Melanocyte of skin (primary cell): ENCODE measurements around the gene SLC9A8. TPM values are rescaled to one million over a fixed set of nuclear protein-coding genes. Genes with fewer than 3 reads are reported as not detected.

Experiments
- small RNA-seq, 2 donors: library from RNA; depleted of rRNA; stranded (forward); fragments of <200 nt; gene quantifications; one replicate each; pipeline ENCODE3, GENCODE V24; 2012
- total RNA-seq, 2 donors: library from RNA; depleted of rRNA; stranded (reverse); fragments of >200 nt; gene quantifications; 2 replicates each; pipeline ENCODE4 v1.2.3, GENCODE V29; 2012

Gene SLC9A8, protein sequence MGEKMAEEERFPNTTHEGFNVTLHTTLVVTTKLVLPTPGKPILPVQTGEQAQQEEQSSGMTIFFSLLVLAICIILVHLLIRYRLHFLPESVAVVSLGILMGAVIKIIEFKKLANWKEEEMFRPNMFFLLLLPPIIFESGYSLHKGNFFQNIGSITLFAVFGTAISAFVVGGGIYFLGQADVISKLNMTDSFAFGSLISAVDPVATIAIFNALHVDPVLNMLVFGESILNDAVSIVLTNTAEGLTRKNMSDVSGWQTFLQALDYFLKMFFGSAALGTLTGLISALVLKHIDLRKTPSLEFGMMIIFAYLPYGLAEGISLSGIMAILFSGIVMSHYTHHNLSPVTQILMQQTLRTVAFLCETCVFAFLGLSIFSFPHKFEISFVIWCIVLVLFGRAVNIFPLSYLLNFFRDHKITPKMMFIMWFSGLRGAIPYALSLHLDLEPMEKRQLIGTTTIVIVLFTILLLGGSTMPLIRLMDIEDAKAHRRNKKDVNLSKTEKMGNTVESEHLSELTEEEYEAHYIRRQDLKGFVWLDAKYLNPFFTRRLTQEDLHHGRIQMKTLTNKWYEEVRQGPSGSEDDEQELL
- 10 to 100 TPM in 1 of 2 donors, 1 to 10 TPM in 1; 9.0 to 12.4 TPM for total RNA-seq

DNA sequence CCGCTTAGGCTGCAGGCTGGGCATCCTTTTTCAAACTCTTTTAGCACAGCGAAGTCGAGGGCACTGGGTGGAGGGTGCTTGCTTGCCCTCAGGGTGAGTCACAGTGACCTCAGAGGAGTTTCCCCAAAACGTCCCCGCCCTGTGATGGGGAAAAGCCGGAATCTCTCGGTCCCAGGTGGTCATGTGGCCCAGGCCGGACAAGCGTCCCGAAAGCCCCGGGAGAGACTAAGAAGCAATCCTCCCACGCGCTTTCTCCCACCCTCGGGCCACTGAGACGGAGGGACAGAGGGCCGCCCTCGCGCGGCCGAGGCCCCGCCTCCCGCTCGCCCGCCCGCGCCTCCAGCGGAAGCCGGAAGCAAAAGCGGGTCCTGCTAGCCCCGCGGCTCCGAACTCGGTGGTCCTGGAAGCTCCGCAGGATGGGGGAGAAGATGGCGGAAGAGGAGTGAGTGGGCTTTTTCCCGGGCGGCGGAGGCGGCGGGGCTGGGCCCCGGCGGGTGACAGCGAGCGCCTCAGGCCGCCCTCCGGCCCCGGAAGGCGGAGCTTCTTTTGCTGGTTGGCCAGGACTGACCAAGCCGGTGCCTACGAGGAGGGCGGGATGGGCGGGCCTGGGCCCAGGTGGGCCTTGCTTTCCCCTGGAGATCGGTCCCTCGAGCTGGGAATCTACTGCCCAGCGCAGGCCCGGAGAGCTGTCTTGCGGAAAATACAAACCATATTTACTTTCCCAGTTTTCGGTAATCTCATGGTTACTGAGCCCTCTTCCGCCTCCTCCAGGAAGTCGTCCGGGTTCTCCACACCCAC lies at the start of gene SLC9A8:
Gene SLC9A8 (plus strand): TSS at position 322 of the 798 bp plus-strand sequence. CDS start 95 bp downstream, at position 417.

DNA sequence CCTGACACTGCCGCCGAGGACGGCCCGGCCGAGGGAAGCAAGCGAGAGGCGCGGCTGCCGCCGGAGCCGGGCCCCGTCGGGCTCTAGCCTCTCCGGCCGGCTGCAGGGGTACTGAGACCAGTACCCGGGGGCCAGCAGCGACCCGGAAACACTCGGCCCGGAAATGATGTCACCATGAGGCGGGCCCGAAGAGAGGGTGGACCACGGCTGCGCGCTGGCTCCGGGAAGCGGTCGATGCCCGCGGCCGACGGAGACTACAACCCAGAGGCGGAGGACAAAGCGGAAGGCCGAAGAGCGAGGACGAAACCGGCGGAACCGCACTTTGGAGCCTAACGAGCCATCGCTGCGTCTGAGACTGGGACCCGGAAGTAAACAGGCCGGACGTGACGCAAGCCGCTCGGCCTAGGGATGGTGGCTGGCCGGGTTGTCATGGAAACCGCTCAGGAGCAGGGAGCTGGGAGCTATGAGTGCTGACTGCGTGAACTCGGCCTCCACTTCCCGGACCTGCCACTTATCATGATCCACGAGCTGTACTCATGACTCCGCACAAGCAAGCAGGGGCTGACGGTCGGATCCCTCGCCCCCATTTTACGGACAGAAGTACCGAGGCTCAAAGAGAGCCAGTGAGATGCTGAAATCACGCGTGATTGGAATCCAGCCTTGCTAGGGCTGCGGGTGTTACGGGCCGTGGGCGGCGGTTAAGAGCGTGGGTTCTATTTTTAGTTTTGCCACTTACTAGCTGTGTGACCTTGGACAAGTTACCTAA lies 102.9 kb downstream of the SLC9A8 start, which contains the start of gene SPATA2:
Gene SPATA2 (minus strand): TSS at position 150 of the 766 bp plus-strand sequence. CDS start 7,039 bp downstream, outside the sequence.

DNA sequence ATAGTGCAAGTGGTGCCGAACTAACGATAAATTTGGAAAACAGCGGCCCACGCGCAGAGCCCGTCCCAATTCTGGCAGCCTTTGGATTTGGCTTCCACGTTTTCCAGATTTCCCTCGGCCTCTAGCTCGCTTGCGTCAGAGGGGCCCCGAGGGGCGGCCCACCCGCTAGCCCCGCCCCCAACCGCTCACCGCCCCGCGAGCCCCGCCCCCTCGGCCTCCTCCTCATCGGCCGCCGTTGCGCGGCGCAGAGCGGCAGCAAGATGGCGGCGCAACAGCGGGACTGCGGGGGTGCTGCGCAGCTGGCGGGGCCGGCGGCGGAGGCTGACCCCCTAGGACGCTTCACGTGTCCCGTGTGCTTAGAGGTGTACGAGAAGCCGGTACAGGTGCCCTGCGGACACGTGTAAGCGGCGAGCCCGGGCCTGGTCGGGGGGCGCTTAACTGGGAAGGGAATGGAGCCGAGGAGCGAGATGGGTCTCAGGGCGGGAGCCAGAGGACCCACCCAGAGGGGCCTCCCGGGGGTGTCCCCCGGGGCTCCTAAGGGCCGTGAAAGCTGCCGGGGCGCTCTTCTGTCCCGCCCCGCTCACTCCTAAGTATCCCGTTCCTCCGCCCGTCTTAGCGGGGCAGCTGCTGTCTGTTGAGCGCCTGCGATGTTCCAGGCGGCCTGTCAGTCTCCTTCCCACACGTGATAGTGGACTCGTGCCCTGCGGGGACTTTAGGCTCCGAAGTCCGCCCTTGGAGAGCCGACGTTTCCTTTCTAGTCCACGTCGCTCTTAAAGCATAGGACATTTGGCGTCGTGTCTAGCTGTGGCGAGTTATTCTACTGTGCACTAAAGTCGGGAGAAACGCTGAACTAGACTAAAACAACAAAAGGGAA lies 123.8 kb downstream of the SLC9A8 start, which contains the start of gene RNF114:
Gene RNF114 (plus strand): TSS at position 245 of the 874 bp plus-strand sequence. CDS start 16 bp downstream, at position 261.

Small RNAs within 50 kb of the gene (small RNA-seq; reads per million reads assigned to genes)
- gene RF00017: 0 reads per million in 2 donors
- gene RF00019: 0 reads per million in 2 donors
- gene RNU6-919P: 0 reads per million in 2 donors

Other genes with a start within 250 kb of the SLC9A8 start
- under 1 TPM in 1 of 2 donors, not detected in 1; 0.33 TPM for gene PTGIS, start 244.7 kb upstream of the SLC9A8 start, total RNA-seq
- gene B4GALT5, start 99.0 kb upstream of the SLC9A8 start, total RNA-seq: 10 to 100 TPM; 57.8 to 63.6 TPM
- 1 to 10 TPM; 5.0 to 5.5 TPM for gene SPATA2, start 102.7 kb downstream of the SLC9A8 start, total RNA-seq
- gene RNF114, start 123.6 kb downstream of the SLC9A8 start, total RNA-seq: 100 to 1,000 TPM; 137 to 175 TPM
- gene SNAI1, start 170.2 kb downstream of the SLC9A8 start, total RNA-seq: under 1 TPM in 1 of 2 donors, not detected in 1; 0.33 TPM